Measurements from ENCODE around the gene TAS2R41. TPM values are rescaled to one million over a fixed set of nuclear protein-coding genes. Genes with fewer than 3 reads are reported as not detected.

The TAS2R41 gene
- total and polyA plus RNA-seq, 2 of the 4 experiments (the other 2 are of a cell fraction): not detected

DNA sequence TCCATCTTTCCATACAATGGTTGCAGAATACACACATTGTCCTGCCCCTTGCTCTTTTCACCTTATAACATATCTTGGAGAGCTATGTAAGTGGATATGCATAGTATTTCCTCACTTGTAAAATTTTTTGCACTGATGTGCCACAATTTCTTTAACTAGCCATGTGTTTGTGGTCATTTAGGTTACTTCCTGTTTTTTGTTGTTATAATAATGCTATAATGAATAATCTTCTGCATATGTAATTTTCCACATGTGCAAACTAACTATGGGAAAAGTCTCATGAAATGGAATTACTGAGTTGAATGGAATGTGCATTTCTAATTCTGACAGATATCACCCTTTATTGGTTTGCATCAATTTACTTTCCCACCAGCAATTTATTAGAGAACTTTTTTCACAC is 2.8 kb downstream of the TAS2R41 start:
- no TSS peak for BruUV-seq (replicated peaks)
- Histone ChIP-seq H2BK120ac (ENCODE audit: low read depth, low read length) (no peak overlapping the region), H3K4ac (ENCODE audit: low read depth, low read length) (no peak overlapping the region), H3K23ac (ENCODE audit: low read depth, low read length) (no peak overlapping the region), H3K79me1 (ENCODE audit: low read depth in 1 of 2, low read length in 2 of 2) (no peaks in the 10 kb centered on the region), H2BK20ac (ENCODE audit: low read depth, low read length) (no peak overlapping the region), H3K27ac (ENCODE audit: insufficient read depth, low read length) (no peak overlapping the region), H2AK5ac (ENCODE audit: low read depth, low read length) (no peak overlapping the region), H3K9ac (ENCODE audit: low read depth, low read length) (no peak overlapping the region), H3K9me1 (ENCODE audit: insufficient read depth, low read length) (no peaks in the 10 kb centered on the region), H3K18ac (ENCODE audit: low read depth, low read length) (no peak overlapping the region), H3K4me3 (ENCODE audit: insufficient read depth, low read depth, low read length) (no peak overlapping the region), H3K14ac (replicated peaks; ENCODE audit: low read depth, low read length) (no peak overlapping the region), H2AFZ (replicated peaks; ENCODE audit: low read length, poor library complexity) (no peak overlapping the region), H3K56ac (ENCODE audit: extremely low read depth, insufficient read depth, low read length) (no peak overlapping the region), H2BK15ac (ENCODE audit: low read depth, low read length) (no peak overlapping the region), H3K9me3 (ENCODE audit: control insufficient read depth, insufficient read depth, low read length) (no peaks in the 10 kb centered on the region), H4K91ac (ENCODE audit: insufficient read depth, low read depth, low read length) (no peak overlapping the region), H2BK5ac (ENCODE audit: low read depth, low read length, poor library complexity, severe bottlenecking) (no peak overlapping the region), H3K4me1 (ENCODE audit: control insufficient read depth, insufficient read depth, low read length) (no peaks in the 10 kb centered on the region), H2AK9ac (replicated peaks; ENCODE audit: low read depth, low read length, poor library complexity) (no peak overlapping the region), H4K5ac (ENCODE audit: low read depth, low read length) (no peak overlapping the region), H3K4me2 (ENCODE audit: low read depth, low read length) (no peak overlapping the region), H3K36me3 (ENCODE audit: control insufficient read depth, insufficient read depth, low read length) (no peaks in the 10 kb centered on the region), H4K20me1 (ENCODE audit: insufficient read depth, low read length) (no peaks in the 10 kb centered on the region), H4K8ac (ENCODE audit: low read depth in 2 of 2, low read length in 2 of 2) (no peak overlapping the region), H3K27me3 (ENCODE audit: control insufficient read depth, insufficient read depth, low read length) (no peaks in the 10 kb centered on the region)
- intact Hi-C loops (cut with micrococcal nuclease) (loop anchor here (5.0 kb wide), 1 partner anchor 48 kb away; no protein-coding TSS in a partner anchor), in situ Hi-C loops (cut with MboI; ENCODE audit: low sequenced_read_pairs) (no loop called here), dilution Hi-C loops (cut with HindIII; ENCODE audit: low sequenced_read_pairs, unreplicated experiment) (no loop called here)
- TF ChIP-seq MAFK (IDR thresholded peaks at IDR 0.05; ENCODE audit: low read depth, low read length) (no peak), POLR2A (IDR thresholded peaks at IDR 0.05; ENCODE audit: low read depth, low read length) (no peak), MXI1 (IDR thresholded peaks at IDR 0.05; ENCODE audit: borderline replicate concordance, low read depth, low read length) (no peak), MAZ (IDR thresholded peaks at IDR 0.05; ENCODE audit: borderline replicate concordance, low read depth, low read length) (no peak), NFE2L2 (IDR thresholded peaks at IDR 0.05; ENCODE audit: low read depth, low read length) (no peak), RCOR1 (IDR thresholded peaks at IDR 0.05; ENCODE audit: insufficient replicate concordance, low read length) (no peak), BHLHE40 (IDR thresholded peaks at IDR 0.05; ENCODE audit: low read depth, low read length) (no peak), CTCF (conservative IDR thresholded peaks at IDR 0.05; ENCODE audit: low read depth, low read length) (no peak), SMC3 (IDR thresholded peaks at IDR 0.05; ENCODE audit: low read depth, low read length) (no peak), FOS (IDR thresholded peaks at IDR 0.05; ENCODE audit: low read depth, low read length) (no peak), CEBPB (IDR thresholded peaks at IDR 0.05; ENCODE audit: low read depth, low read length) (no peak), RFX5 (IDR thresholded peaks at IDR 0.05; ENCODE audit: low read depth, low read length) (no peak), RAD21 (IDR thresholded peaks at IDR 0.05; ENCODE audit: low read length) (no peak), CHD1 (IDR thresholded peaks at IDR 0.05; ENCODE audit: low read depth, low read length) (no peak)
- TF ChIP-seq, protein P1, sequence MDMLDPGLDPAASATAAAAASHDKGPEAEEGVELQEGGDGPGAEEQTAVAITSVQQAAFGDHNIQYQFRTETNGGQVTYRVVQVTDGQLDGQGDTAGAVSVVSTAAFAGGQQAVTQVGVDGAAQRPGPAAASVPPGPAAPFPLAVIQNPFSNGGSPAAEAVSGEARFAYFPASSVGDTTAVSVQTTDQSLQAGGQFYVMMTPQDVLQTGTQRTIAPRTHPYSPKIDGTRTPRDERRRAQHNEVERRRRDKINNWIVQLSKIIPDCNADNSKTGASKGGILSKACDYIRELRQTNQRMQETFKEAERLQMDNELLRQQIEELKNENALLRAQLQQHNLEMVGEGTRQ (IDR thresholded peaks at IDR 0.05; ENCODE audit: low read depth, low read length): no peak
- TF ChIP-seq, protein P2, sequence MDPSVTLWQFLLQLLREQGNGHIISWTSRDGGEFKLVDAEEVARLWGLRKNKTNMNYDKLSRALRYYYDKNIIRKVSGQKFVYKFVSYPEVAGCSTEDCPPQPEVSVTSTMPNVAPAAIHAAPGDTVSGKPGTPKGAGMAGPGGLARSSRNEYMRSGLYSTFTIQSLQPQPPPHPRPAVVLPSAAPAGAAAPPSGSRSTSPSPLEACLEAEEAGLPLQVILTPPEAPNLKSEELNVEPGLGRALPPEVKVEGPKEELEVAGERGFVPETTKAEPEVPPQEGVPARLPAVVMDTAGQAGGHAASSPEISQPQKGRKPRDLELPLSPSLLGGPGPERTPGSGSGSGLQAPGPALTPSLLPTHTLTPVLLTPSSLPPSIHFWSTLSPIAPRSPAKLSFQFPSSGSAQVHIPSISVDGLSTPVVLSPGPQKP (IDR thresholded peaks at IDR 0.05; ENCODE audit: borderline replicate concordance, low read depth, low read length): no peak
- ChIA-PET CTCF (interaction anchor here (0.8 kb wide), 1 partner anchor 11 kb away, joined by 4 read pairs; no protein-coding TSS in a partner anchor), POLR2A (ENCODE audit: unreplicated experiment) (no interaction called here)
- DNase-seq (no peak), ATAC-seq (ENCODE audit: low read depth) (no peak)

Measured in IMR-90 (cell line).